Skin epidermis (tissue), 12 donors: Measurements from ENCODE around the gene PCDHAC2.

ENCODE experiments used
- H3K27ac ChIP-seq, 21 experiments: fragments of 200-600 bp; sonication (generic) in 11 of 21; one replicate each; pipeline ENCODE4 v1.5.0; 2020; ENCODE audit warnings: mild to moderate bottlenecking in 3 of 21, inconsistent platforms in 2 of 21, moderate library complexity in 2 of 21
- H3K4me3 ChIP-seq, 7 experiments: fragments of 200-600 bp; sonication (generic) in 2 of 7; one replicate each; pipeline ENCODE4 v1.5.0; 2020; ENCODE audit warnings: inconsistent platforms in 2 of 7, mild to moderate bottlenecking in 2 of 7, moderate library complexity in 1 of 7

The PCDHAC2 gene

GRCh38 chr5:140986117-140986521, 19.8 kb downstream of the PCDHAC2 start:
- no peak overlapping the region for H3K4me3 ChIP-seq

GRCh38 chr5:140988100-140988499, 21.8 kb downstream of the PCDHAC2 start:
- no peak overlapping the region for H3K27ac ChIP-seq

More at GRCh38 chr5:140986117-140986521, 19.8 kb downstream of the PCDHAC2 start:
- no peak overlapping the region for H3K27ac ChIP-seq

GRCh38 chr5:140988608-140989007, 22.3 kb downstream of the PCDHAC2 start:
- Histone ChIP-seq H3K27ac (no peak overlapping the region), H3K4me3 (no peak overlapping the region)

More at GRCh38 chr5:140988100-140988499, 21.8 kb downstream of the PCDHAC2 start:
- H3K4me3 ChIP-seq, result no peak overlapping the region

- Histone ChIP-seq H3K4me3 (no peak overlapping the region), H3K27ac (no peak overlapping the region)
Observed at GRCh38 chr5:140989254-140990020, 23.2 kb downstream of the PCDHAC2 start.

- Histone ChIP-seq H3K4me3 (no peak overlapping the region), H3K27ac (no peak overlapping the region)
Observed at GRCh38 chr5:140992828-140993227, 26.6 kb downstream of the PCDHAC2 start.

GRCh38 chr5:140996060-140996459, 29.8 kb downstream of the PCDHAC2 start:
- no peak overlapping the region for H3K4me3 ChIP-seq

GRCh38 chr5:140998921-140999410, 32.7 kb downstream of the PCDHAC2 start:
- H3K27ac ChIP-seq, result no peak overlapping the region
- H3K4me3 ChIP-seq, result no peak overlapping the region

More at GRCh38 chr5:140996060-140996459, 29.8 kb downstream of the PCDHAC2 start:
- no peak overlapping the region for H3K27ac ChIP-seq

- H3K4me3 ChIP-seq, result peak overlapping the region in 1 of 7 experiments; percentile 16
Observed at GRCh38 chr5:141001446-141001843, 35.2 kb downstream of the PCDHAC2 start.

GRCh38 chr5:141001844-141002604, 35.7 kb downstream of the PCDHAC2 start:
- Histone ChIP-seq H3K27ac (no peak overlapping the region), H3K4me3 (peak overlapping the region in 2 of 7 experiments; percentile 11 to 16)

More at GRCh38 chr5:141001446-141001843, 35.2 kb downstream of the PCDHAC2 start:
- no peak overlapping the region for H3K27ac ChIP-seq

GRCh38 chr5:141002605-141002965, 36.3 kb downstream of the PCDHAC2 start:
- H3K27ac ChIP-seq, result no peak overlapping the region
- H3K4me3 ChIP-seq, result no peak overlapping the region

GRCh38 chr5:141003031-141003430, 36.8 kb downstream of the PCDHAC2 start:
- H3K27ac ChIP-seq, result no peak overlapping the region
- no peak overlapping the region for H3K4me3 ChIP-seq

GRCh38 chr5:141003791-141004611, 37.7 kb downstream of the PCDHAC2 start:
- no peak overlapping the region for H3K27ac ChIP-seq

GRCh38 chr5:141007791-141008190, 41.5 kb downstream of the PCDHAC2 start:
- no peak overlapping the region for H3K4me3 ChIP-seq
- H3K27ac ChIP-seq, result no peak overlapping the region

More at GRCh38 chr5:141003791-141004611, 37.7 kb downstream of the PCDHAC2 start:
- no peak overlapping the region for H3K4me3 ChIP-seq

- H3K27ac ChIP-seq, result no peak overlapping the region
- H3K4me3 ChIP-seq, result no peak overlapping the region
Observed at GRCh38 chr5:141010047-141010793, 43.9 kb downstream of the PCDHAC2 start.

GRCh38 chr5:141017943-141018342, 51.7 kb downstream of the PCDHAC2 start:
- Histone ChIP-seq H3K4me3 (no peak overlapping the region), H3K27ac (no peak overlapping the region)
